ENCODE data around the gene PCDHB8. TPM values are rescaled to one million over a fixed set of nuclear protein-coding genes. Genes with fewer than 3 reads are reported as not detected.
"Not testable (repeated sequence)": the region's sequence is repeated elsewhere in the genome, so short reads cannot be mapped to it uniquely, and the experiment has no call there.

The PCDHB8 gene
- total RNA-seq, 2 donors from 2014 or later, result 0.71 to 3.6 TPM

GRCh38 chr5:141175933-141176332 is 1.7 kb upstream of the PCDHB8 start:
- 80% methylated on average over 1 of the region's 1 CpG; no CpG with 5 or more reads in 1 of the 2 experiments for WGBS, 2 experiments (ENCODE audit: insufficient coverage in 1 of 2, insufficient read length in 1 of 2)
- no peaks in the 10 kb centered on the region for H3K4me1 ChIP-seq (ENCODE audit: control insufficient read depth, insufficient read depth, low read length)
- no peak for TF ChIP-seq CTCF (conservative IDR thresholded peaks at IDR 0.05)
- H3K27ac Mint-ChIP-seq, result no peak overlapping the region
- H3K9me3 ChIP-seq (ENCODE audit: control insufficient read depth, low read length), result peaks cover 13% of the 10 kb centered on the region
- H3K4me3 Mint-ChIP-seq, result no peak overlapping the region
- H3K4me1 Mint-ChIP-seq, result no peaks in the 10 kb centered on the region
- peaks cover 29% of the 10 kb centered on the region for H3K9me3 Mint-ChIP-seq
- no peak overlapping the region for H3K4me3 ChIP-seq (ENCODE audit: low read length)
- H3K36me3 Mint-ChIP-seq (ENCODE audit: low read depth), result peaks cover 3% of the 10 kb centered on the region
- H3K27ac ChIP-seq (ENCODE audit: low read depth, low read length), result no peak overlapping the region
- H3K36me3 ChIP-seq (ENCODE audit: control insufficient read depth, insufficient read depth, low read length), result no peaks in the 10 kb centered on the region
- no peak for DNase-seq
- no peaks in the 10 kb centered on the region for H3K27me3 ChIP-seq (ENCODE audit: control insufficient read depth, insufficient read depth, low read length, poor library complexity, severe bottlenecking)
- no peak overlapping the region for H3K9ac ChIP-seq (ENCODE audit: extremely low read depth, low read length, poor library complexity, severe bottlenecking)
- no peaks in the 10 kb centered on the region for H3K27me3 Mint-ChIP-seq (ENCODE audit: insufficient read depth)

DNA sequence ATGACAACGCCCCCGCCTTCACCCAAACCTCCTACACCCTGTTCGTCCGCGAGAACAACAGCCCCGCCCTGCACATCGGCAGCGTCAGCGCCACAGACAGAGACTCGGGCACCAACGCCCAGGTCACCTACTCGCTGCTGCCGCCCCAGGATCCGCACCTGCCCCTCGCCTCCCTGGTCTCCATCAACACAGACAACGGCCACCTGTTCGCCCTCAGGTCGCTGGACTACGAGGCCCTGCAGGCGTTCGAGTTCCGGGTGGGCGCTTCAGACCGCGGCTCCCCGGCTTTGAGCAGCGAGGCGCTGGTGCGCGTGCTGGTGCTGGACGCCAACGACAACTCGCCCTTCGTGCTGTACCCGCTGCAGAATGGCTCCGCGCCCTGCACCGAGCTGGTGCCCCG is 1.8 kb downstream of the PCDHB8 start:
- not testable (repeated sequence) for H3K4me3 ChIP-seq (ENCODE audit: low read length); H3K36me3 ChIP-seq (ENCODE audit: control insufficient read depth, insufficient read depth, low read length); H3K27ac ChIP-seq (ENCODE audit: low read depth, low read length); H3K4me1 ChIP-seq (ENCODE audit: control insufficient read depth, insufficient read depth, low read length); H3K4me3 Mint-ChIP-seq; H3K4me1 Mint-ChIP-seq; DNase-seq; H3K27ac Mint-ChIP-seq; H3K27me3 Mint-ChIP-seq (ENCODE audit: insufficient read depth); H3K27me3 ChIP-seq (ENCODE audit: control insufficient read depth, insufficient read depth, low read length, poor library complexity, severe bottlenecking); H3K9ac ChIP-seq (ENCODE audit: extremely low read depth, low read length, poor library complexity, severe bottlenecking)
- peaks cover 21% of the 10 kb centered on the region for H3K9me3 Mint-ChIP-seq
- H3K36me3 Mint-ChIP-seq (ENCODE audit: low read depth), result peaks cover 13% of the 10 kb centered on the region
- 95 to 100% methylated on average over 7 to 25 of the region's 39 CpGs for WGBS, 2 experiments (ENCODE audit: insufficient coverage in 1 of 2, insufficient read length in 1 of 2)
- H3K9me3 ChIP-seq (ENCODE audit: control insufficient read depth, low read length), result peaks cover 13% of the 10 kb centered on the region

GRCh38 chr5:141179876-141180275 is 2.3 kb downstream of the PCDHB8 start:
- H3K27ac ChIP-seq (ENCODE audit: low read depth, low read length); H3K9ac ChIP-seq (ENCODE audit: extremely low read depth, low read length, poor library complexity, severe bottlenecking); H3K4me1 Mint-ChIP-seq; H3K27ac Mint-ChIP-seq; H3K4me3 Mint-ChIP-seq; H3K4me1 ChIP-seq (ENCODE audit: control insufficient read depth, insufficient read depth, low read length); DNase-seq; H3K27me3 Mint-ChIP-seq (ENCODE audit: insufficient read depth); H3K27me3 ChIP-seq (ENCODE audit: control insufficient read depth, insufficient read depth, low read length, poor library complexity, severe bottlenecking); H3K36me3 ChIP-seq (ENCODE audit: control insufficient read depth, insufficient read depth, low read length); H3K4me3 ChIP-seq (ENCODE audit: low read length): not testable (repeated sequence)
- WGBS, 2 experiments (ENCODE audit: insufficient coverage in 1 of 2, insufficient read length in 1 of 2), result 89 to 97% methylated on average over 15 to 31 of the region's 32 CpGs
- H3K36me3 Mint-ChIP-seq (ENCODE audit: low read depth), result peaks cover 18% of the 10 kb centered on the region
- peaks cover 24% of the 10 kb centered on the region for H3K9me3 Mint-ChIP-seq
- peaks cover 13% of the 10 kb centered on the region for H3K9me3 ChIP-seq (ENCODE audit: control insufficient read depth, low read length)

- no peaks in the 10 kb centered on the region for H3K4me1 ChIP-seq (ENCODE audit: control insufficient read depth, insufficient read depth, low read length)
- Mint-ChIP-seq H3K4me1 (no peaks in the 10 kb centered on the region), H3K27me3 (ENCODE audit: insufficient read depth) (peaks cover 7% of the 10 kb centered on the region), H3K27ac (no peak overlapping the region), H3K9me3 (peaks cover 26% of the 10 kb centered on the region), H3K36me3 (ENCODE audit: low read depth) (peaks cover 22% of the 10 kb centered on the region), H3K4me3 (no peak overlapping the region)
- DNase-seq, result no peak
- no peak for TF ChIP-seq CTCF (conservative IDR thresholded peaks at IDR 0.05)
- H3K9me3 ChIP-seq (ENCODE audit: control insufficient read depth, low read length), result peaks cover 13% of the 10 kb centered on the region
- no peak overlapping the region for H3K27ac ChIP-seq (ENCODE audit: low read depth, low read length)
- H3K9ac ChIP-seq (ENCODE audit: extremely low read depth, low read length, poor library complexity, severe bottlenecking), result no peak overlapping the region
- no peaks in the 10 kb centered on the region for H3K36me3 ChIP-seq (ENCODE audit: control insufficient read depth, insufficient read depth, low read length)
- no peaks in the 10 kb centered on the region for H3K27me3 ChIP-seq (ENCODE audit: control insufficient read depth, insufficient read depth, low read length, poor library complexity, severe bottlenecking)
- H3K4me3 ChIP-seq (ENCODE audit: low read length), result no peak overlapping the region
- WGBS, 2 experiments (ENCODE audit: insufficient coverage in 1 of 2, insufficient read length in 1 of 2), result 83 to 93% methylated on average over 1 of the region's 1 CpG
Measured at GRCh38 chr5:141180313-141180712, 2.7 kb downstream of the PCDHB8 start.

Measured in endodermal cell (in vitro differentiated cells).